ENCODE results near the gene GABRG3. TPM values are rescaled to one million over a fixed set of nuclear protein-coding genes. Genes with fewer than 3 reads are reported as not detected.
"Not testable (repeated sequence)": the region's sequence is repeated elsewhere in the genome, so short reads cannot be mapped to it uniquely, and the experiment has no call there.

The GABRG3 gene
- total and polyA plus RNA-seq, 7 donors = not detected

DNA sequence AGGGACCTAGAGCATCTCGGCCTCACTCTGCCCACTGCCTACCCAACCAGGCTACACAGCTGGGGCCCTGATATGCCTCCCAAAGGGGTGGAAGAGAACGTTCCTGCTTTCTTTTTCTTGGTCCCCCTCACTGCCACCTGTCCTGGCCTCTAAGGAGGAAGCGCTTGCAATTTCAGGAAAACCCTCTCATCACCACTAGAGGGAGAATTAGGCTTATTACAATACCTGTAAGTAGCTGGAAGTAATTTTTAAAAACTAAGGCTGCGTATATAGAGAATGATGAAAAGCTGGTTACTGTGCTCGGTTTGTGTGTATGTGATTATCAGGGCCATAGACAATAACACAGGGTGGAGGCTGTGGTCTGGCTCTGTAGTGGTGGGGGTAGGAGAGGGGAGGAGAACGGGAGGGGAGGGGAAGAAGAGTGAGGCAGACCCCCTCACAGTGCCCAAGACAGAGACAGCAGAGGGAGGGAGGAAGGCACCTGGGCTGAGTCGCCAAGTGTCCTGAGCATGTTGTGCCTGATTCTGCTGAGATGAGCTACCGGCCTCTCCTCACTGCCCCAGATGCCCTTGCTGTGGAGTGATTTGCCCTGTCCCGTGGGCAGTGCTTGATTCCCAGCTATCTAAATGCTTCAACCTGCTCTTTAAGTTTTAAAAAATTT, 3.3 kb downstream of the GABRG3 start:
- H3K27ac ChIP-seq = no peak overlapping the region
- no peaks in the 10 kb centered on the region for H3K9me3 ChIP-seq
- WGBS, 3 donors = 16 to 21% (median 21%) methylated on average over 9 of the region's 9 CpGs
- no peak overlapping the region for H3K4me3 ChIP-seq
- no peak for DNase-seq
- TF ChIP-seq, protein P1, sequence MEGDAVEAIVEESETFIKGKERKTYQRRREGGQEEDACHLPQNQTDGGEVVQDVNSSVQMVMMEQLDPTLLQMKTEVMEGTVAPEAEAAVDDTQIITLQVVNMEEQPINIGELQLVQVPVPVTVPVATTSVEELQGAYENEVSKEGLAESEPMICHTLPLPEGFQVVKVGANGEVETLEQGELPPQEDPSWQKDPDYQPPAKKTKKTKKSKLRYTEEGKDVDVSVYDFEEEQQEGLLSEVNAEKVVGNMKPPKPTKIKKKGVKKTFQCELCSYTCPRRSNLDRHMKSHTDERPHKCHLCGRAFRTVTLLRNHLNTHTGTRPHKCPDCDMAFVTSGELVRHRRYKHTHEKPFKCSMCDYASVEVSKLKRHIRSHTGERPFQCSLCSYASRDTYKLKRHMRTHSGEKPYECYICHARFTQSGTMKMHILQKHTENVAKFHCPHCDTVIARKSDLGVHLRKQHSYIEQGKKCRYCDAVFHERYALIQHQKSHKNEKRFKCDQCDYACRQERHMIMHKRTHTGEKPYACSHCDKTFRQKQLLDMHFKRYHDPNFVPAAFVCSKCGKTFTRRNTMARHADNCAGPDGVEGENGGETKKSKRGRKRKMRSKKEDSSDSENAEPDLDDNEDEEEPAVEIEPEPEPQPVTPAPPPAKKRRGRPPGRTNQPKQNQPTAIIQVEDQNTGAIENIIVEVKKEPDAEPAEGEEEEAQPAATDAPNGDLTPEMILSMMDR (IDR thresholded peaks at IDR 0.05) = no peak
- H3K27me3 ChIP-seq (ENCODE audit: insufficient read depth in 3 of 3, low read length in 2 of 3) = peaks cover 2 to 17% (median 11%) of the 10 kb centered on the region in 3 donors
- ATAC-seq = no peak
- H3K4me1 ChIP-seq = no peaks in the 10 kb centered on the region
- intact Hi-C loops (cut with DNase I) = no loop called here
- no peaks in the 10 kb centered on the region for H3K36me3 ChIP-seq (ENCODE audit: insufficient read depth in 1 of 2, low read depth in 1 of 2)

DNA sequence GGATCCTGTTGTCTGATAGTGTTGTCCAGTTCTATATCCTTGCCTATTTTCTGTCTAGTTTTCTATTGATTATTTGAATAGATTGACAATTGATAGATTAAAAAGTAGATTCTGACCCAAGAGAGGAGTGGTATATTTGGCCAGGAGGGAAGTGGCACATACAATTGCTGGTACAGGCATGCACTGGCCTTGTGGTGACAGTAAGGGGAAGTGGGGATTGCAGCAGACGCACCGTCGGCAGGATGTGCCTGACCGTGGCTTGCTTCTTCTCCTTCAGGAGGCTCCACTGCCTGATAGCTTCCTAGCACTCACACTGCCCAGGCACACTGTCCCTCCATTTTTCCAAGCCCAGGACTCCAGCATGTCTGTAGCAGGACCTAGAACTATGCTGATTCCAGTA, 10.5 kb downstream of the GABRG3 start:
- no peak for ATAC-seq
- TF ChIP-seq, protein P1 (IDR thresholded peaks at IDR 0.05) = no peak
- intact Hi-C loops (cut with DNase I) = no loop called here
- Histone ChIP-seq H3K4me1 (no peaks in the 10 kb centered on the region), H3K9me3 (no peaks in the 10 kb centered on the region), H3K27me3 (ENCODE audit: insufficient read depth in 3 of 3, low read length in 2 of 3) (peaks cover 0 to 2% (median 0%) of the 10 kb centered on the region in 3 donors), H3K4me3 (no peak overlapping the region), H3K36me3 (ENCODE audit: insufficient read depth in 1 of 2, low read depth in 1 of 2) (no peaks in the 10 kb centered on the region), H3K27ac (no peak overlapping the region)
- WGBS, 3 donors = 77 to 87% (median 85%) methylated on average over 4 of the region's 4 CpGs
- no peak for DNase-seq

DNA sequence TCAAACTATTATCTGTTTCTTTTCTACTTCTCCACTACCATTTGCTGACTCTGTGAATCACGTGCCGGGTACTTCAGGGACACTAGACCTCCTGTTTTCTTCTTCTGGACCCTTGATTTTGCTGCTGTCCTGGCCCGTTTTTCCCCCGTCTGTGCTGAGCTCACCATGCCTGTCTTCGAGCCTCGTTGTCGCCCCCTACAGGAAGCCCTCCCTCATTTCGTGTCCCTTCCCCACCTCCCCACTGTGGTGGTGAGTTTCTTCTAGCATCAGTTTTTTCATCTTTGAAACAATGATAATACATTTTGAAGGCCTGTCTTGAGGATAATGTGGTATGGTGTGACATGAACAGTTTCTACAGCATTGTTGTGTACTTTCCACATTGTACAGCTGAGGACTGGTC, 12.8 kb downstream of the GABRG3 start:
- intact Hi-C loops (cut with DNase I) = no loop called here
- H3K4me1 ChIP-seq = no peaks in the 10 kb centered on the region
- TF ChIP-seq, protein P1 (IDR thresholded peaks at IDR 0.05) = no peak
- H3K27ac ChIP-seq = no peak overlapping the region
- H3K9me3 ChIP-seq = peaks cover 4% of the 10 kb centered on the region
- 78 to 82% (median 80%) methylated on average over 8 of the region's 8 CpGs for WGBS, 3 donors
- DNase-seq (no peak), ATAC-seq (no peak)
- no peaks in the 10 kb centered on the region for H3K36me3 ChIP-seq (ENCODE audit: insufficient read depth in 1 of 2, low read depth in 1 of 2)
- no peak overlapping the region for H3K4me3 ChIP-seq
- H3K27me3 ChIP-seq (ENCODE audit: insufficient read depth in 3 of 3, low read length in 2 of 3) = no peaks in the 10 kb centered on the region

DNA sequence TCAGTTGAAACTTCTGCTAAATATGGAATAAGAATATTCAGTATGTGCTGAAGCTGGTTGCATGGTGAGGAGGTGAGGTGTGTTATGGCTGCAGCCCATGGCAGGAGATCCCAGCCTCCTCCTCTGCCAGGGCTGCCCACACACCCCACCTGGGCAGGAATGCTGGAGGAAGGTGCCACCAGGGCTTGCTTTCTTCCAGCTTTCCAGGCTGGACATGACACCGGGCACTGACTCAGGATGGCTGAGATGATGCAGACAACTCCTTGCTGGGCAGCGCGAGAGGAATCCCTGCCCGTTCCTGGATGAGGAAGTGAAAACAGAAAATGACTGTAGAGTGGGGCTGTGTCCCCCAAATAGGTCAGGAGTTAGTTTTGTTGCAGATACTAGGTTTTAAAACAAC, 14.1 kb downstream of the GABRG3 start:
- 88 to 93% (median 93%) methylated on average over 4 of the region's 4 CpGs for WGBS, 3 donors
- Histone ChIP-seq H3K27ac (no peak overlapping the region), H3K9me3 (peaks cover 5% of the 10 kb centered on the region), H3K4me3 (no peak overlapping the region), H3K36me3 (ENCODE audit: insufficient read depth in 1 of 2, low read depth in 1 of 2) (no peaks in the 10 kb centered on the region), H3K27me3 (ENCODE audit: insufficient read depth in 3 of 3, low read length in 2 of 3) (no peaks in the 10 kb centered on the region), H3K4me1 (no peaks in the 10 kb centered on the region)
- DNase-seq (no peak), ATAC-seq (no peak)
- TF ChIP-seq, protein P1 (IDR thresholded peaks at IDR 0.05) = no peak
- intact Hi-C loops (cut with DNase I) = no loop called here

DNA sequence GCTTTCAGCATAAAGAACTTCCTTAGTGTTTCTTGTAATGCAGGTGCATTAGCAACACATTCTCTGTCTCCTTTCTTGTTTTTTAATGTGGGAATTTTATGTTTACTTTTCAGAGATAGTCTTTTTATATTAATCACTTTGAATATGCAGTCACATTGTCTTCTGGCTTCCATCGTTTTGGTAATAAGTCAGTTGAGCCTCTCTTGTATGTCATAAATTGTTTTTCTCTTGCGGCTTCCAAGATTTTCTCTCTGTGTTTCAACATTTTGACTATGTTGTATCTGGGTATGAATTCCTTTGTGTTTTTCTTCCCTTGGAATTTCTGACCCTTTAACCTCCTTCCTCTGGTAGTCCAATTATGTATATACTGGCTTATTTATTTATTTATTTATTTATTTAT, 25.3 kb downstream of the GABRG3 start:
- intact Hi-C loops (cut with DNase I) = no loop called here
- peaks cover 0 to 2% (median 0%) of the 10 kb centered on the region in 3 donors for H3K27me3 ChIP-seq (ENCODE audit: insufficient read depth in 3 of 3, low read length in 2 of 3)
- DNase-seq (no peak), ATAC-seq (no peak)
- H3K4me3 ChIP-seq = no peak overlapping the region
- H3K36me3 ChIP-seq (ENCODE audit: insufficient read depth in 1 of 2, low read depth in 1 of 2) = no peaks in the 10 kb centered on the region
- WGBS, 3 donors = 88 to 100% (median 89%) methylated on average over 2 of the region's 2 CpGs
- H3K27ac ChIP-seq = no peak overlapping the region
- no peaks in the 10 kb centered on the region for H3K4me1 ChIP-seq
- TF ChIP-seq, protein P1 (IDR thresholded peaks at IDR 0.05) = no peak
- no peaks in the 10 kb centered on the region for H3K9me3 ChIP-seq

DNA sequence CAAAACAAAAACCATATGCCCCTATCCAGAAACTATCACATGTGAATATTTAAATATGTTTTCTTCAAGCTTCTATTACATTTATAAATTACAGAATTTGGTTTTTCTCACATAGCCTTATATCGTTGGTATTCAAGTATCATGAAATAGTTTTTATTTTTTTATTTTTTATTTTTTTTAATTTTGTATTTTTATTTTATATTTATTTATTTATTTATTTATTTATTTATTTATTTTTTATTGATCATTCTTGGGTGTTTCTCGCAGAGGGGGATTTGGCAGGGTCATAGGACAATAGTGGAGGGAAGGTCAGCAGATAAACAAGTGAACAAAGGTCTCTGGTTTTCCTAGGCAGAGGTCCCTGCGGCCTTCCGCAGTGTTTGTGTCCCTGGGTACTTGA, 32.0 kb downstream of the GABRG3 start:
- H3K4me3 ChIP-seq; H3K27me3 ChIP-seq (ENCODE audit: insufficient read depth in 3 of 3, low read length in 2 of 3); H3K36me3 ChIP-seq (ENCODE audit: insufficient read depth in 1 of 2, low read depth in 1 of 2); H3K27ac ChIP-seq; intact Hi-C loops (cut with DNase I); DNase-seq; H3K4me1 ChIP-seq; H3K9me3 ChIP-seq; ATAC-seq: not testable (repeated sequence)
- 57 to 88% (median 85%) methylated on average over 1 to 2 of the region's 4 CpGs for WGBS, 3 donors

- H3K9me3 ChIP-seq; H3K4me1 ChIP-seq; H3K4me3 ChIP-seq; H3K27ac ChIP-seq; ATAC-seq; H3K36me3 ChIP-seq (ENCODE audit: insufficient read depth in 1 of 2, low read depth in 1 of 2); H3K27me3 ChIP-seq (ENCODE audit: insufficient read depth in 3 of 3, low read length in 2 of 3); intact Hi-C loops (cut with DNase I); DNase-seq: not testable (repeated sequence)
- 89 to 97% (median 94%) methylated on average over 17 to 24 of the region's 24 CpGs for WGBS, 3 donors
Measured at GRCh38 chr15:27004226-27004625, 33.2 kb downstream of the GABRG3 start.

All from psoas muscle (tissue), 8 donors.